NB4 (cell line): Measurements from ENCODE around the gene ECT2.
"Not testable (repeated sequence)": the region's sequence is repeated elsewhere in the genome, so short reads cannot be mapped to it uniquely, and the experiment has no call there.

Experiments used
- MAX ChIP-seq: IDR thresholded peaks from 2 replicates; pipeline ENCODE4 v1.6.1; 2011; ENCODE audit warnings: low read depth, low read length
- MYC ChIP-seq: IDR thresholded peaks from 2 replicates; pipeline ENCODE4 v1.6.1; 2011; ENCODE audit warnings: low read depth, low read length
- POLR2A ChIP-seq: IDR thresholded peaks from 2 replicates; pipeline ENCODE4 v1.6.1; 2011; ENCODE audit warnings: mild to moderate bottlenecking; ENCODE audit not compliant: insufficient read length; ENCODE audit errors: extremely low read depth
- TF ChIP-seq, protein P1 (sequence below): IDR thresholded peaks from one replicate; pipeline ENCODE4 v1.5.1; 2012; ENCODE audit warnings: low read depth, low read length

- TF ChIP-seq, protein P1, sequence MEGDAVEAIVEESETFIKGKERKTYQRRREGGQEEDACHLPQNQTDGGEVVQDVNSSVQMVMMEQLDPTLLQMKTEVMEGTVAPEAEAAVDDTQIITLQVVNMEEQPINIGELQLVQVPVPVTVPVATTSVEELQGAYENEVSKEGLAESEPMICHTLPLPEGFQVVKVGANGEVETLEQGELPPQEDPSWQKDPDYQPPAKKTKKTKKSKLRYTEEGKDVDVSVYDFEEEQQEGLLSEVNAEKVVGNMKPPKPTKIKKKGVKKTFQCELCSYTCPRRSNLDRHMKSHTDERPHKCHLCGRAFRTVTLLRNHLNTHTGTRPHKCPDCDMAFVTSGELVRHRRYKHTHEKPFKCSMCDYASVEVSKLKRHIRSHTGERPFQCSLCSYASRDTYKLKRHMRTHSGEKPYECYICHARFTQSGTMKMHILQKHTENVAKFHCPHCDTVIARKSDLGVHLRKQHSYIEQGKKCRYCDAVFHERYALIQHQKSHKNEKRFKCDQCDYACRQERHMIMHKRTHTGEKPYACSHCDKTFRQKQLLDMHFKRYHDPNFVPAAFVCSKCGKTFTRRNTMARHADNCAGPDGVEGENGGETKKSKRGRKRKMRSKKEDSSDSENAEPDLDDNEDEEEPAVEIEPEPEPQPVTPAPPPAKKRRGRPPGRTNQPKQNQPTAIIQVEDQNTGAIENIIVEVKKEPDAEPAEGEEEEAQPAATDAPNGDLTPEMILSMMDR: not testable (repeated sequence)
- not testable (repeated sequence) for TF ChIP-seq POLR2A, MAX, MYC
Measured at GRCh38 chr3:172760416-172760815, 9.9 kb downstream of the ECT2 start.
